ENCODE results near the gene CTNNA1. TPM values are rescaled to one million over a fixed set of nuclear protein-coding genes. Genes with fewer than 3 reads are reported as not detected.
"Not testable (repeated sequence)": the region's sequence is repeated elsewhere in the genome, so short reads cannot be mapped to it uniquely, and the experiment has no call there.

CTNNA1 gene
- total and polyA plus RNA-seq, 2 of the 8 experiments (the other 6 are each of a cell fraction or from before 2014, with no cell fraction given), result 115 to 349 TPM

GRCh38 chr5:138773624-138774023 is 20.4 kb downstream of the CTNNA1 start:
- H2BK15ac ChIP-seq (ENCODE audit: low read length); H2BK12ac ChIP-seq (ENCODE audit: low read depth, low read length); H2AFZ ChIP-seq (ENCODE audit: low read length); H3K27ac ChIP-seq (ENCODE audit: low read depth, low read length); H3K23me2 ChIP-seq (ENCODE audit: low read depth, low read length); H3K18ac ChIP-seq (ENCODE audit: extremely low read depth, low read length); H3K27me3 ChIP-seq (replicated peaks in 1 of 4; ENCODE audit: control insufficient read depth in 3 of 4, extremely low read depth in 1 of 4, insufficient read depth in 3 of 4, low read length in 3 of 4); H3K23ac ChIP-seq (ENCODE audit: insufficient read length); DNase-seq (ENCODE audit: low read depth in 1 of 2, low spot score in 2 of 2); H2BK120ac ChIP-seq (replicated peaks; ENCODE audit: low read depth, low read length); H2AK5ac ChIP-seq (ENCODE audit: low read depth, low read length); H4K20me1 ChIP-seq (replicated peaks in 1 of 2; ENCODE audit: control insufficient read depth in 1 of 2, insufficient read depth in 2 of 2, low read length in 2 of 2); H3K4me2 ChIP-seq (ENCODE audit: insufficient read depth in 1 of 2, low read depth in 2 of 2, low read length in 2 of 2); H2BK20ac ChIP-seq (ENCODE audit: low read length); H3K4me1 ChIP-seq (replicated peaks in 1 of 4; ENCODE audit: control insufficient read depth in 3 of 4, insufficient read depth in 4 of 4, low read length in 3 of 4); H3K14ac ChIP-seq (ENCODE audit: insufficient read length); H3K4me3 ChIP-seq (ENCODE audit: extremely low read depth in 1 of 4, insufficient read depth in 2 of 4, low read depth in 3 of 4, low read length in 4 of 4); H4K5ac ChIP-seq (ENCODE audit: insufficient read length, low read depth, low read length); H3K56ac ChIP-seq (replicated peaks; ENCODE audit: insufficient read length, low read depth, low read length); H3K79me1 ChIP-seq (ENCODE audit: low read depth, low read length); H4K8ac ChIP-seq (ENCODE audit: extremely low read depth, insufficient read depth, low read length); H2BK5ac ChIP-seq (ENCODE audit: low read depth, low read length); H4K91ac ChIP-seq (replicated peaks; ENCODE audit: insufficient read length, low read length); H3K4ac ChIP-seq (replicated peaks; ENCODE audit: insufficient read length, low read depth, low read length); H3K9ac ChIP-seq (replicated peaks in 1 of 4; ENCODE audit: extremely low read depth in 1 of 4, low read depth in 3 of 4, low read length in 3 of 4); FAIRE-seq: not testable (repeated sequence)
- 97% methylated on average over 6 of the region's 6 CpGs; no CpG with 5 or more reads in 1 of the 2 experiments for WGBS, 2 experiments (ENCODE audit: extremely low coverage in 1 of 2, insufficient coverage in 1 of 2, insufficient read length in 1 of 2, insufficient replicate concordance in 2 of 2, low coverage in 1 of 2, low lambda C conversion rate in 2 of 2, missing lambda C conversion rate in 1 of 2)
- POLR2A ChIA-PET (ENCODE audit: partially characterized antibody), result interaction anchor here (0.6 to 1.7 kb wide), 5 partner anchors 9 to 20 kb away, joined by 3 to 5 read pairs (median 4); partner anchors contain the start of gene CTNNA1
- CTCF ChIA-PET (ENCODE audit: partially characterized antibody), result interaction anchor here (0.6 to 5.8 kb wide), 9 partner anchors 15 to 893 kb away, joined by 3 to 37 read pairs (median 4); no protein-coding TSS in a partner anchor
- peaks cover 36 to 76% of the 10 kb centered on the region in 2 experiments for H3K79me2 ChIP-seq (ENCODE audit: control insufficient read depth in 1 of 2, insufficient read depth in 2 of 2, low read length in 2 of 2)
- peaks cover 0 to 20% (median 6%) of the 10 kb centered on the region in 4 experiments; a peak in 4 of 8 replicates for H3K36me3 ChIP-seq (ENCODE audit: control insufficient read depth in 2 of 4, insufficient read depth in 4 of 4, low read length in 3 of 4)
- H3K9me3 ChIP-seq (ENCODE audit: insufficient read depth in 2 of 2, low read depth in 1 of 2, low read length in 1 of 2), result peaks cover 4 to 14% of the 10 kb centered on the region in 2 experiments; a peak in 2 of 4 replicates
